GM19395 (cell line): Measurements from ENCODE around the gene ZBTB5.
"Not testable (repeated sequence)": the region's sequence is repeated elsewhere in the genome, so short reads cannot be mapped to it uniquely, and the experiment has no call there.

Experiments used
- ATAC-seq: cut with Tn5 transposase; IDR thresholded peaks from one replicate; pipeline ENCODE4 v1.9.1; 2021; ENCODE audit warnings: mild to moderate bottlenecking, moderate library complexity; ENCODE audit not compliant: unreplicated experiment

ZBTB5 gene

GRCh38 chr9:37426431-37426830 is 38.8 kb downstream of the ZBTB5 start:
- not testable (repeated sequence) for ATAC-seq

GRCh38 chr9:37425298-37425752 is 39.9 kb downstream of the ZBTB5 start:
- ATAC-seq, result no peak

GRCh38 chr9:37424686-37425297 is 40.5 kb downstream of the ZBTB5 start:
- ATAC-seq, result no peak

- ATAC-seq, result no peak
Observed at GRCh38 chr9:37424204-37424685, 41.0 kb downstream of the ZBTB5 start.

GRCh38 chr9:37423508-37423907 is 41.7 kb downstream of the ZBTB5 start:
- ATAC-seq, result no peak

- peak; percentile 94 for ATAC-seq
Observed at GRCh38 chr9:37422289-37423104, 42.8 kb downstream of the ZBTB5 start, which contains the start of gene GRHPR. GRHPR (plus strand) TSS chr9:37422696; CDS start chr9:37422751, 55 bp downstream.

GRCh38 chr9:37421914-37422288 is 43.3 kb downstream of the ZBTB5 start:
- no peak for ATAC-seq

GRCh38 chr9:37420271-37421215 is 44.7 kb downstream of the ZBTB5 start:
- ATAC-seq, result no peak

GRCh38 chr9:37419204-37419603 is 46.0 kb downstream of the ZBTB5 start:
- ATAC-seq, result no peak

- no peak for ATAC-seq
Observed at GRCh38 chr9:37417857-37418618, 47.2 kb downstream of the ZBTB5 start.

- ATAC-seq, result no peak
Observed at GRCh38 chr9:37417252-37417803, 47.9 kb downstream of the ZBTB5 start.

- no peak for ATAC-seq
Observed at GRCh38 chr9:37415011-37415719, 50.1 kb downstream of the ZBTB5 start.

GRCh38 chr9:37414503-37414943 is 50.7 kb downstream of the ZBTB5 start:
- ATAC-seq, result no peak

- ATAC-seq, result no peak
Observed at GRCh38 chr9:37413311-37413710, 51.9 kb downstream of the ZBTB5 start.

- ATAC-seq, result no peak
Observed at GRCh38 chr9:37412431-37413151, 52.7 kb downstream of the ZBTB5 start.

- ATAC-seq, result peak; percentile 22
Observed at GRCh38 chr9:37410969-37411785, 54.1 kb downstream of the ZBTB5 start.

- no peak for ATAC-seq
Observed at GRCh38 chr9:37410354-37410861, 54.8 kb downstream of the ZBTB5 start.
